Right renal pelvis (tissue), 4 donors: ENCODE data around the gene BAIAP2L1. TPM values are rescaled to one million over a fixed set of nuclear protein-coding genes. Genes with fewer than 3 reads are reported as not detected.

Experiments
- DNase-seq, 4 donors: peaks; one replicate each; pipeline ENCODE4 v3.0.0-alpha.2; 2013; ENCODE audit warnings: low read depth in 4 of 4, low spot score in 3 of 4, missing footprints in 1 of 4
- polyA plus RNA-seq, 4 donors: library from polyadenylated mRNA; unstranded; fragments of 120-200 nt; gene quantifications; one replicate each; pipeline ENCODE4 v1.2.1, GENCODE V29; 2013; ENCODE audit not compliant: insufficient read length in 4 of 4

The BAIAP2L1 gene
- polyA plus RNA-seq, 4 donors = 12.5 to 17.0 (median 13.6) TPM

DNA sequence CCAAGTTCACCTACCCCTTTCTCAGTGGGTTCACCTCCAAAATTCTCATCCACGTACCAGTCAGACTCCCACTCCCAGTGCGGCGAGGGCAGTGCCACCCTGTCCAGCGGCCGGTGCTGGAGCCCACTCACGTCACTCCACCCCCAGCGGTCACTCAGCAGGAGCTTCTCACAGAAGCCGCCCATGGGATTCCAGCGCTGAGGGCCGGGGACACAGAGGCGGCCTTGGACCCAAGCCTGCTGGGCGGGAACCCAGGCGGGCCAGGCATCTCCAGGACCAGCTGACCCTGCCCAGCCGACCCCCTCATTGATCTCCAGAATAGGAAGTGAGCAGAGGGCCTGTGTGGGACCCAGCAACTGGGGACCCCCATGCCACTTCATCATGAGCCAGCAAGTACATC, 156.0 kb downstream of the BAIAP2L1 start:
- DNase-seq = no peak

DNA sequence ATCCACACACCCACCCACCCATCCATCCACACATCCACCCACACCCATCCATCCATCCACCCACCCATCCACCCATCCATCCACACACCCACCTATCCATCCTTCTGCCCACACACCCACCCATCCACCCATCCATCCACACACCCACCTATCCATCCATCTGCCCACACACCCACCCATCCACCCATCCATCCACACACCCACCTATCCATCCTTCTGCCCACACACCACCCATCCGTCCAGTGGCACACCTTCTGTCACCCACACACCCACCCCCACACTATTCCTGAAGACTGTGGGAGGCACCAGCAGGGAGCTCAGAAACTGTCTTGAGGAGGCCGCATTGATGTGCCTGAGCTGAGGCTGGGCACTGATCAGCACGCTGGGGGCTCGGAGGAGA, 158.0 kb downstream of the BAIAP2L1 start:
- no peak for DNase-seq

DNA sequence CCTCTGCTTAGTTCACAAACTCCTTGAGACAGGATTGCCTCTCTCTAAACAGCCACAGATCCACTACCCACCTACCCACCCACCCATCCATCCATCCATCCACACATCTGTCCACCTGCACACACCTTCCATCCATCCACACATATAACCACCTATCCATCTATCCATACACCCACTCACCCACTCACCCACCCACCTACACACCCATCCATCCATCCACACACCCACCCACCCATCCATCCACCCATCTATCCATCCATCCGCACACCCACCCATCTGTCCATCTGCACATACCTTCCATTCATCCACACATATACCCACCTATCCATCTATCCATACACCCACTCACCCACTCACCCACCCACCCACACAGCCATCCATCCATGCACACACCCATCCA, 158.5 kb downstream of the BAIAP2L1 start:
- DNase-seq = no peak

DNA sequence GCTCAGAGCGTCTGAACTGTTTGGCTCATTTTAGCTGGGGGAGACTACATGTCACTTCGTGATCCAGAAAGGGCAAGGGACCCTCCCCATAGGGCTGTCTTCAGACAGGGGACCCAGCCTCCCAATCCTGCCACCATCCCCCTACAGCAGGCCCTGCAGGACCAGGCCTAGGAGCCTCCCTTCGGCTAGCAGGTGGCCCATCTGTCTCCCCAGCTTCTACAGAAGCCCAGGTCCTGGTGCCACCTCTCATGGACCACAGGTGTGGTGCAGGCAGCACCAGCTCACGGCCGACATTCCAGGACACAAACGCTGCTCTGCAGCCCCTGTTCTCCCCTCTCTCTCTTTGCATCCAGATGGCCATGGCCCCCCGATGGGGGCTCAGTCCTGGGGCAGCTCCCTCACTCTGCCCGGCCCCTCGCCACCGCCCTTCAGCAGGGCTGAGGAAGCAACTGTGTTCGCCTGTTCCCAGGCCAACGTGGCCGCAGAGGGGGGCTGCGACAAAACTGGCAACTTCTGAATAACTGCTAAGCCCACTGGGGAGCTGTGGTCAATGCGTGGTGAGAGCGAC, 159.1 kb downstream of the BAIAP2L1 start:
- no peak for DNase-seq

Other genes starting within 250 kb of the BAIAP2L1 start
- under 1 TPM in 3 of 4 donors, not detected in 1; 0.19 to 0.44 (median 0.29) TPM for gene BHLHA15, start 189.7 kb downstream of the BAIAP2L1 start, polyA plus RNA-seq
- gene TECPR1, start 148.9 kb downstream of the BAIAP2L1 start, polyA plus RNA-seq = 10 to 100 TPM; 15.7 to 18.0 (median 16.4) TPM
- gene BRI3, start 119.4 kb downstream of the BAIAP2L1 start, polyA plus RNA-seq = 100 to 1,000 TPM in 3 of 4 donors, 10 to 100 TPM in 1; 97.0 to 113 (median 106) TPM
- 1 to 10 TPM; 1.9 to 3.6 (median 3.2) TPM for gene NPTX2, start 216.2 kb upstream of the BAIAP2L1 start, polyA plus RNA-seq